Upper lobe of left lung (tissue), 6 donors: Measurements from ENCODE around the gene CDYL. TPM values are rescaled to one million over a fixed set of nuclear protein-coding genes. Genes with fewer than 3 reads are reported as not detected.

Experiments used
- ATAC-seq, 2 donors: fragments of 200-7000 bp; cut with Tn5 transposase; one replicate each; pipeline ENCODE4 v1.9.1; 2022; ENCODE audit warnings: mild to moderate bottlenecking in 2 of 2, moderate library complexity in 2 of 2; ENCODE audit not compliant: low FRiP score in 2 of 2
- DNase-seq, 2 donors: peaks; one replicate each; pipeline ENCODE4 v3.0.0-alpha.2; 2019 to 2020
- H3K27ac ChIP-seq, 4 donors: fragments of 200-600 bp; sonication (generic); one replicate each; pipeline ENCODE4 v1.5.1; 2016 to 2019
- H3K27me3 ChIP-seq, 4 donors: fragments of 200-600 bp; sonication (generic); one replicate each; pipeline ENCODE4 v1.5.1; 2017 to 2019
- H3K36me3 ChIP-seq, 4 donors: fragments of 200-600 bp; sonication (generic); one replicate each; pipeline ENCODE4 v1.5.1; 2016 to 2019
- H3K4me1 ChIP-seq, 4 donors: fragments of 200-600 bp; sonication (generic); one replicate each; pipeline ENCODE4 v1.5.1; 2018 to 2019
- H3K4me3 ChIP-seq, 4 donors: fragments of 200-600 bp; sonication (generic); one replicate each; pipeline ENCODE4 v1.5.1; 2017 to 2019; ENCODE audit warnings: mild to moderate bottlenecking in 2 of 4, moderate library complexity in 1 of 4
- H3K9me3 ChIP-seq, 4 donors: fragments of 200-600 bp; sonication (generic); one replicate each; pipeline ENCODE4 v1.5.1; 2018 to 2019
- CTCF ChIP-seq, 6 experiments: fragments of 450-650 bp in 4 of 6; fragments of 200-600 bp in 2 of 6; sonication (generic) in 2 of 6; IDR thresholded peaks; one replicate each; pipeline ENCODE4 v1.5.1; 2016 to 2019; ENCODE audit warnings: antibody characterized with exemption in 6 of 6
- EP300 ChIP-seq, 4 donors: sonication (generic); formaldehyde crosslinking; IDR thresholded peaks; one replicate each; pipeline ENCODE4 v1.5.1; 2017; ENCODE audit warnings: antibody characterized with exemption in 4 of 4, control low read depth in 2 of 4
- POLR2A ChIP-seq, 4 donors: fragments of 450-650 bp; IDR thresholded peaks; one replicate each; pipeline ENCODE4 v1.5.1; 2016 to 2017; ENCODE audit warnings: antibody characterized with exemption in 4 of 4, mild to moderate bottlenecking in 2 of 4
- POLR2AphosphoS5 ChIP-seq, 2 donors: sonication (generic); formaldehyde crosslinking; IDR thresholded peaks; one replicate each; pipeline ENCODE4 v1.5.1; 2017; ENCODE audit warnings: antibody characterized with exemption in 2 of 2
- WGBS, 2 donors: methylation state at CpG; one replicate each; pipeline ENCODE4 v1.1.5; 2017 to 2018; 5-methylcytosine and 5-hydroxymethylcytosine counted together
- total RNA-seq, 6 donors: library from RNA; depleted of rRNA in 4 of 6; stranded (reverse); fragments of >200 nt in 4 of 6; gene quantifications; one replicate each; pipeline versions ENCODE4 v1.1.0 to v1.2.1, GENCODE V29; 2016 to 2021
- donor health status: DM: no; HTN: no; CAD: no; lungs with moderate emphysema.
- donor health status: DM: no; HTN: yes; CAD: no; lungs with severe emphysema.

Gene CDYL
- total RNA-seq, 6 donors from 2014 or later, result 17.6 to 48.9 (median 32.9) TPM

- H3K27me3 ChIP-seq, result no peaks in the 10 kb centered on the region
- H3K4me1 ChIP-seq, result peaks cover 7 to 37% (median 26%) of the 10 kb centered on the region in 4 donors
- no peak for TF ChIP-seq POLR2AphosphoS5 (IDR thresholded peaks at IDR 0.05)
- no peak for TF ChIP-seq CTCF (IDR thresholded peaks at IDR 0.05)
- no peak for TF ChIP-seq POLR2A (IDR thresholded peaks at IDR 0.05)
- TF ChIP-seq EP300 (IDR thresholded peaks at IDR 0.05), result no peak
- no peak overlapping the region for H3K27ac ChIP-seq
- no peak overlapping the region for H3K4me3 ChIP-seq
- DNase-seq (no peak), ATAC-seq (no peak)
- WGBS, 2 donors, result 97 to 99% methylated on average over 6 of the region's 6 CpGs
- no peaks in the 10 kb centered on the region for H3K36me3 ChIP-seq
- H3K9me3 ChIP-seq, result no peaks in the 10 kb centered on the region
These were observed 32.2 kb downstream of the CDYL start for GRCh38 chr6:4808396-4808795.

- no peaks in the 10 kb centered on the region for H3K27me3 ChIP-seq
- no peaks in the 10 kb centered on the region for H3K9me3 ChIP-seq
- no peak overlapping the region for H3K4me3 ChIP-seq
- H3K36me3 ChIP-seq, result no peaks in the 10 kb centered on the region
- WGBS, 2 donors, result 74 to 91% methylated on average over 5 of the region's 5 CpGs
- DNase-seq (no peak), ATAC-seq (no peak)
- H3K27ac ChIP-seq, result no peak overlapping the region
- no peak for TF ChIP-seq POLR2A (IDR thresholded peaks at IDR 0.05)
- TF ChIP-seq EP300 (IDR thresholded peaks at IDR 0.05), result no peak
- peaks cover 6 to 31% (median 25%) of the 10 kb centered on the region in 4 donors for H3K4me1 ChIP-seq
These were observed 34.1 kb downstream of the CDYL start for GRCh38 chr6:4809999-4810918.

- ATAC-seq (no peak), DNase-seq (no peak)
- Histone ChIP-seq H3K27me3 (no peaks in the 10 kb centered on the region), H3K4me3 (no peak overlapping the region), H3K9me3 (no peaks in the 10 kb centered on the region), H3K4me1 (peaks cover 0 to 19% (median 12%) of the 10 kb centered on the region in 4 donors), H3K36me3 (no peaks in the 10 kb centered on the region), H3K27ac (no peak overlapping the region)
- TF ChIP-seq CTCF (IDR thresholded peaks at IDR 0.05) (no peak), EP300 (IDR thresholded peaks at IDR 0.05) (no peak), POLR2AphosphoS5 (IDR thresholded peaks at IDR 0.05) (no peak), POLR2A (IDR thresholded peaks at IDR 0.05) (no peak)
- 54 to 66% methylated on average over 4 of the region's 4 CpGs for WGBS, 2 donors
These were observed 35.9 kb downstream of the CDYL start for GRCh38 chr6:4812068-4812467.

- no peak overlapping the region for H3K27ac ChIP-seq
- no peaks in the 10 kb centered on the region for H3K36me3 ChIP-seq
- no peak overlapping the region for H3K4me3 ChIP-seq
- 96 to 97% methylated on average over 8 of the region's 8 CpGs for WGBS, 2 donors
- TF ChIP-seq CTCF (IDR thresholded peaks at IDR 0.05), result no peak
- TF ChIP-seq EP300 (IDR thresholded peaks at IDR 0.05), result no peak
- TF ChIP-seq POLR2A (IDR thresholded peaks at IDR 0.05), result no peak
- TF ChIP-seq POLR2AphosphoS5 (IDR thresholded peaks at IDR 0.05), result no peak
- DNase-seq (no peak), ATAC-seq (no peak)
- no peaks in the 10 kb centered on the region for H3K27me3 ChIP-seq
- peaks cover 0 to 17% (median 12%) of the 10 kb centered on the region in 4 donors for H3K4me1 ChIP-seq
- no peaks in the 10 kb centered on the region for H3K9me3 ChIP-seq
These were observed 36.9 kb downstream of the CDYL start for GRCh38 chr6:4813055-4813454.

- no peak for TF ChIP-seq POLR2A (IDR thresholded peaks at IDR 0.05)
- no peak for TF ChIP-seq CTCF (IDR thresholded peaks at IDR 0.05)
- TF ChIP-seq EP300 (IDR thresholded peaks at IDR 0.05), result no peak
- Histone ChIP-seq H3K27ac (no peak overlapping the region), H3K4me3 (no peak overlapping the region), H3K27me3 (no peaks in the 10 kb centered on the region), H3K4me1 (peaks cover 0 to 17% (median 12%) of the 10 kb centered on the region in 4 donors), H3K9me3 (no peaks in the 10 kb centered on the region), H3K36me3 (no peaks in the 10 kb centered on the region)
- ATAC-seq (no peak), DNase-seq (no peak)
These were observed 38.0 kb downstream of the CDYL start for GRCh38 chr6:4814212-4814611.
